Activated CD8-positive, alpha-beta memory T cell treated with anti-CD3 and anti-CD28 coated beads, Interleukin-2, amount 50 U/mL, for 24 hours (primary cell): Measurements from ENCODE around the gene OR11H7.
"Not testable (repeated sequence)": the region's sequence is repeated elsewhere in the genome, so short reads cannot be mapped to it uniquely, and the experiment has no call there.

ENCODE experiments used
- DNase-seq: peaks from one replicate; pipeline ENCODE4 v3.0.0-alpha.2; 2020; ENCODE audit errors: extremely low read depth

OR11H7 gene

DNA sequence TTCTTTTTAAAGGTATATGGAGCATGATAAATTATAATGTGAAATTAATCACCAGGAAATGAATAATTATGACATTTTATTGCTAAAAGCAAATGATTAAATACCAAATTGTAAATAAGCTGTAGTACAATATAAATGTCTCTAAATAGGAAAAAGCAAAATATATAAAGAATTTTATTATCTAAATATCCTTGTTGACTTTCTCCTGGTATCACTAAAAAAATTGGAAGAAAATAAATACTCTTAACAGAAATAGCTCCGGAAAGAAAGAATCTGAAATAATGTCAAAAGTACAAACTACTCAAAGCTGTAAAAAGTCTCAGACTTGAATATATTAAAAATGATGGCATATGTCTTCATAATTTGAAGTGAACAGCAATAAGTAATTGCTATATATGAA lies at the start of gene OR11H7:
Gene OR11H7 (plus strand): TSS at position 301 of the 400 bp plus-strand sequence.
- DNase-seq = no peak

DNA sequence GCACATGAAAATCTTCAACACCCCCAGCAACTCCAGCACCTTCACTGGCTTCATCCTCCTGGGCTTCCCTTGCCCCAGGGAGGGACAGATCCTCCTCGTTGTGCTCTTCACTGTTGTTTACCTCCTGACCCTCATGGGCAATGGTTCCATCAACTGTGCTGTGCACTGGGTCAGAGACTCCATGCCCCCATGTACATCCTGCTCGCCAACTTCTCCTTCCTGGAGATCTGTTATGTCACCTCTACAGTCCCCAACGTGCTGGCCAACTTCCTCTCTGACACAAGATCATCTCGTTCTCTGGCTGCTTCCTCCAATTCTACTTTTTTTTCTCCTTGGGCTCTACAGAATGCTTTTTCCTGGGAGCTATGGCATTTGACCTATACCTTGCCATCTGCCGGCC lies 49.6 kb upstream of the OR11H7 start:
- no peak for DNase-seq

DNA sequence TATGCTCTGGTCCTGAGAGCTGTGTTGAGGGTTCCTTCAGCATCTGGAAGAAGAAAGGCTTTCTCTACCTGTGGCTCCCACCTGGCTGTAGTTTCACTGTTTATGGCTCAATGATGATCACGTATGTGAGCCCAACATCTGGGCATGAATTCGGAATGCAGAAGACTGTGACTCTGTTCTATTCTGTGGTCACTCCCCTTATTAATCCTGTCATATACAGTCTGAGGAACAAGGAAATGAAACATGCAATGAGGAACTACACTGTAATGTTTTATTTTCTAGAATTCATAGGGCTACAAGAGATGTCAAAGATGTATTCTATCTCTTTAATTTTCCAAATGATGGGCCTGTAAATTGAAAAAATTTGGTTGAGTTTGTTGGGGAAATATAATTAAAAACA lies 48.9 kb upstream of the OR11H7 start:
- DNase-seq = no peak

DNA sequence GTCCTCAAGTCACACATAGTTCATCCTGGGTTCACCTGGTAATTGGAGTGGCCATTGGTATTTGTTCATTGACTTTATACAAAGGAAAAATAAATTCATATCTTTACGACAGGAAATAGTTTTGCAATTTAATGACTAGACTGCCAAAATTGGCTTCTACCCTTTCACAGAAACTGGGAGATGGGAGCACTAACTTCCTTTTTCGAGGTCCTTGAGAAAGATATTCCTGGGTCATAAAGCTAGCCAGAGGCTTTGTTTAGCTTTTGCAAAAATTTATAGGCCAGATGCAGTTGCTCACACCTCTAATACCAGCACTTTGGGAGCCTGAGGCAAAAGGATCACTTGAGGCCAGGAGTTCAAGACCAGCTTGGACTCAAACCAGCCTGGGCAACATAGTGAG lies 48.3 kb upstream of the OR11H7 start:
- no peak for DNase-seq

DNA sequence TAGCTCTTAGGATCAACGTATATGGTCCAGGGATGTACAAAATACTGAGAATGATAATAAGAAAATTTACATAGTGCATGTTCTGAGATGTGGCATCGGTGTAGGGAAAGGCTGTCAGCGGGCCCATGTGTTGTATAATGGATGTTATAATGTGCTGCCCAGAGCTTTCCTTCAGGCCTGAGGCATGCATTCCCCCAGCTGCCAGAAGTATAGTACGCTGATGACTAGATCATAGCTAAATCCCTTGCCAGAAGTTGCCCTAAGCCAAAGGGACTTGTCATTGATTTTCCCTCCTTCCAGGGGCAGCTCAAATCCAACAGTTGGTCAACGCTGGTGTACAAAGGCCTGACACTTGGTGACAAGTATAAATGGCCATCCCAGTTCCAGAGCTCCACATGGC lies 44.6 kb upstream of the OR11H7 start:
- no peak for DNase-seq

DNA sequence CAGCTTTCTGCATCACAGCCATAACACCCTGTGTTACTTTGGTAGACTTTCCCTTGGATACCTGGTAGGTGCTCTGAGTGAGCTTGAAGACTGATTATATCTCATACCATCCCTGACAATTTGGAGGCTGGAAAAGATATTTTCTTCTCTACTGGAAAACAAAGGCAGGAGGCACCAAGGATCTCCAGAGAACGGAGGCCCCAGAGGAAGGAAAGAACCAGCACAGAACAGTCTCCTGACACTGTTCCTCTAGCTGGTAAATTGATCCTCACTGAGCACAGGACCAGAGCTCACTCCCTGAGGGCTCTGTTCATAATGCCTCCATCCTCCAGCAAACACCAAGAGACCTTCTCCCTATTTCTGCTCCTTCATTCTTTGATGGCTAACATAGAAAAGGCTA lies 38.2 kb upstream of the OR11H7 start, which contains the start of gene OR11G2:
Gene OR11G2 (plus strand): TSS at position 301 of the 400 bp plus-strand sequence. CDS start 6,542 bp downstream, outside the sequence.
- DNase-seq = no peak

DNA sequence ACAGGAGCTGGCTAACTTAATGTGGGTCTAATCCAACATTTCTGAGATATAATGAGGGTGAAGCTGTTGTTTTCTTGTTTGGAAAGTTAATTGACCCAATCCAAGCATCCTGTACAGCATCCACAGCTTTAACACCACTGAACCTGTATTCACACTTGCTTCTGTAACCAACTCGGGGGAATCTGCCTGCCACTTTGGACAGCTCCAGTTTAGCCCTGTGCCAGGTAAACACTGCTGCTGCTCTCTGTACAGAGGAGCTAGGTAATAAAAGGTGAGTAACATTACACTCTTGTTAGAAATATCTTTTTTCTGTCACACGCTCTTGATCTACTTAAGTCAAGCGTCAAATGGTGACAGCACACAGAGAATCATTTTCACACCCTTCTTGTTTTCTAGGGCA lies 37.4 kb upstream of the OR11H7 start:
- DNase-seq = no peak

DNA sequence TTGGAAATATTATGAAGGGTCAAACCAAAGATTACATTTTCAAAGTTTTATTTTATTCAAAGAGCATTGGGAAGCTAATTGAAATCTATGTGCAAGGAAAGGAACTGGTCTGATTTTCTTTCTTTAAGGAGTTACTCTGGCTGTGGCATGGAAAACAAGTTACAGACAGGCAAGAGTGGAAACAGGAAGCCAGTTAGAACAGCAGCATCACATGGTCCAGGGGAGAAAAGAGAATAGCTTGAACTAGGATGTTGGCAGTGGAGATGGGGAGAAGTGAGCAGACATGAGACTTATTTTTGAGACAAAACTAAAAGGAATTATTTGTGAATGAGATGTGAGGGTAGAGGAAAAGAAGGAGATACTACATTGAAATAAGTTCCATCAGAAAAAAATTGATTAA lies 34.7 kb upstream of the OR11H7 start:
- no peak for DNase-seq

DNA sequence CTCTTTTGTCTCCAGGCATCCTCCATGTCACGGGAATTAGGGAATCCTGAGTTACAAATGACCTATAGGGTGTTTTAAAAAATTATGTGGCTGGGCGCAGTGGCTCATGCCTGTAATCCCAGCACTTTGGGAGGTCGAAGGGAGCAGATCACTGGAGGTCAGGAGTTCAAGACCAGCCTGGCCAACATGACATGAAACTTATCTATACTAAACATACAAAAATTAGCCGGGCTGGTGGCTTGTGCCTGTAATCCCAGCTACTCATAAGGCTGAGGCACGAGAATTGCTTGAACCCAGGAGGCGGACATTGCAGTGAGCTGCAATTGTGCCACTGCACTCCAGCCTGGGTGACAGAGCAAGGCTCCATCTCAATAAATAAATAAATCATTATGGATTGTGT lies 33.6 kb upstream of the OR11H7 start:
- DNase-seq = not testable (repeated sequence)

DNA sequence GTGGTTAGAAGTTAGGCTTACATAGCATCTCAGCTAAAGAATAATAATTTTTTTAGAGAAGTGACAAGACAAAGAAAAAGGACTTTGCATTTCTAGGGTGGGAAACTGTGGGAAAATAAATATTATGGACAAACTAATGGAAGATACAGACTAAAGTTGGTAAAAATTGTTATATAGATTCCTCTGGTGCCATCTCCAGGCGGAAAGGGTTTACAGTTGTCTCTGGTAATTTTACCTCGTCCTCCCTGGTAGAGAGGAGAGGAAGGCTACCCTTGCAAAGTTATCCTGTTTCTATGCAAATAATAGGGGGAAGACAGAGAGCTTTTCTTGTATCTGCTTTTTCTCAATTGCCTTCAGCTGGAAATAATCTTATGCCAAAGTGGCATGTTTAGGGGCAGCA lies 32.9 kb upstream of the OR11H7 start:
- DNase-seq = no peak

DNA sequence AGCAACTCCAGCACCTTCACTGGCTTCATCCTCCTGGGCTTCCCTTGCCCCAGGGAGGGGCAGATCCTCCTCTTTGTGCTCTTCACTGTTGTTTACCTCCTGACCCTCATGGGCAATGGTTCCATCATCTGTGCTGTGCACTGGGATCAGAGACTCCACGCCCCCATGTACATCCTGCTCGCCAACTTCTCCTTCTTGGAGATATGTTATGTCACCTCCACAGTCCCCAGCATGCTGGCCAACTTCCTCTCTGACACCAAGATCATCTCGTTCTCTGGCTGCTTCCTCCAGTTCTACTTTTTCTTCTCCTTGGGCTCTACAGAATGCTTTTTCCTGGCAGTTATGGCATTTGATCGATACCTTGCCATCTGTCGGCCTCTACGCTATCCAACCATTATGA lies 31.3 kb upstream of the OR11H7 start:
- no peak for DNase-seq

DNA sequence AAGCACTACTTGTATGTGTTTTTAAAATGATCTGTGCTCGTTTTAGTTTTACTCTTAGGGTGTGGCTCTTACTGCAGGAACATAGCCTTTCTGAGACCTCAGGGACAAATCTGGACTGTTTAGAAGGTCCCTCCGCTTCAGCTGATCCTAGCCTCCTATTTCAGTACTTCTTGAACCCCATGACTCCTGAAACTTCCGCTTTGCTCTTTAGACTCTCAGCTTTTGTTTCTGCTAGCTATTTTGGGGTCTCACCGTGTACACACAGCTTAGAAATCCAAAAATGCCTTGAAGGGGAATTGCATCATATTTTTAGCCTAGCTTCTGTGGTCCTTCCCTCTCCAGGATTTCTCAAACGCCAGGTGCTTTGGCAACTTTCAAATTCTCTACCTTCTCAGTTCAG lies 29.8 kb upstream of the OR11H7 start:
- no peak for DNase-seq

DNA sequence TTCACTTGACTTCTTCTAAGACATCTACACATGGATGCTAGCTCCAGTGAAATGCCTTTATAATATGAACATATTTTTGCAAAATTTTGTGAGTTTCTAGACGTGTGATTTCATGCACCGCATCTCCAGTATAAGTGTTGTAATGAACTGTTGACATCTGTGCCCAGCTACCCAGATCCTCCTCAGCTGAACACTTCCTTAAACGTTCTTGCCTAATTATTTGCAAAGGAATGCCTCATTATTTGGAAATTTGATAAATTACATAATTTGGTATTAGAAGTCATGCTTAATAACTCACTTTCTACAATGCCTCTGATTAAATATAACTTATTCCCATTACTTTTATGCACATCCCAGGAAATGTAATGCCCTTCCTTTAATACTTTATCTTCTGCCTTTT lies 24.1 kb upstream of the OR11H7 start:
- no peak for DNase-seq

DNA sequence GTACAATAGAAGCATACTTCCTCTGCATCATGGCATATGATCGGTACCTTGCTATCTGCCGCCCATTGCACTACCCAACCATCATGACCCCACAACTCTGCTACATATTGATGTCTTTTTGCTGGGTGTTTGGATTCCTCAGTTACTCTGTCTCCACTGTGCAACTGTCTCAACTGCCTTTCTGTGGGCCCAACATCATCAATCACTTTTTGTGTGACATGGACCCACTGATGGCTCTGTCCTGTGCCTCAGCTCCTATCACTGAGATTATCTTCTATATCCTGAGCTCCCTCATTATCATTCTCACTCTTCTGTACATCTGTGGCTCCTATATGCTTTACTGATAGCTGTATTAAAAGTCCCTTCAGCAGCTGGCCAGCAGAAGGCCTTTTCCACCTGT lies 19.2 kb upstream of the OR11H7 start:
- DNase-seq = no peak

DNA sequence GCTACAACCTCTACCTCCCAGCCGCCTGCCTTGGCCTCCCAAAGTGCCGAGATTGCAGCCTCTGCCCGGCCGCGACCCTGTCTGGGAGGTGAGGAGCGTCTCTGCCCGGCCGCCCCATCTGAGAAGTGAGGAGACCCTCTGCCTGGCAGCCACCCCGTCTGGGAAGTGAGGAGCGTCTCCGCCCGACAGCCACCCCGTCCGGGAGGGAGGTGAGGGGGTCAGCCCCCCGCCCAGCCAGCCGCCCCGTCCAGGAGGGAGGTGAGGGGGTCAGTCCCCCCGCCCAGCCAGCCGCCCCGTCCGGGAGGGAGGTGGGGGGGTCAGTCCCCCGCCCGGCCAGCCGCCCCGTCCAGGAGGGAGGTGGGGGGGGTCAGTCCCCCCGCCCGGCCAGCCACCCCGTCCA lies 16.4 kb upstream of the OR11H7 start:
- DNase-seq = not testable (repeated sequence)

DNA sequence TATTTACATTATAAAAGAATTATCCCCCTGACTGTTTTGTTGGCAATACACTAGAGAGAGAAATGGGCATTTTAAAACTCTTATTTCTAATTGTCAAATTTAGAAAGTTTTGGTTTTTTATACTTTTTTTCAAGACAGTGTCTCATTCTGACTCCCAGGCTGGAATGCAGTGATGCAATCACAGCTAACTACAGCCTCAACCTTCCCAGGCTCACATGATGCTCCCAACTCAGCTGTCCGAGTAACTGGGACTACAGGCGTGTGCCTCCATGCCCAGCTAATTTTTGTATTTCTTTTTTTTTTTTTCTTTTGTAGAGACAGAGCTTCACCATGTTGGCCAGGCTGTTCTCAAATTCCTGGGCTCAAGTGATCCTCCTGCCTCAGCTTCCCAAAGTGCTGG lies 13.6 kb upstream of the OR11H7 start:
- DNase-seq = no peak

DNA sequence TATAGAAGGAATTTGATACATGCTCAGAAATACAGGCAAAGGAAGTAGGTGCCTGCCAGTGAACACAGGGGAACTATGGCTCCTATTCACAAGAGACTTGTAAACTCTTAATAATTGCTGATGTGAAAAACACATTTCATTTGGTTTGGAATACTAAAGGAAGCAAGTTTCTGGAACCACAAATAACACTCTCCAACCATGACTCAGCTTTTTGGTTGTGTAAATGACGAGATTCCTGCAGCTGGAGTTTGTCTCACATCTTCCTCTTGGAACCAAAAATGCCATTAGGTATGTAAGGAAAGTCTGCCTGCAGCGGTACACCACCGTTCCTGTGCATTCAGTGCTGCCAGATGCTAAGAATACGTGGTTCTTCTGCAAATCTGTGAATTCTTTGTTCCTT lies 9.7 kb upstream of the OR11H7 start:
- no peak for DNase-seq

DNA sequence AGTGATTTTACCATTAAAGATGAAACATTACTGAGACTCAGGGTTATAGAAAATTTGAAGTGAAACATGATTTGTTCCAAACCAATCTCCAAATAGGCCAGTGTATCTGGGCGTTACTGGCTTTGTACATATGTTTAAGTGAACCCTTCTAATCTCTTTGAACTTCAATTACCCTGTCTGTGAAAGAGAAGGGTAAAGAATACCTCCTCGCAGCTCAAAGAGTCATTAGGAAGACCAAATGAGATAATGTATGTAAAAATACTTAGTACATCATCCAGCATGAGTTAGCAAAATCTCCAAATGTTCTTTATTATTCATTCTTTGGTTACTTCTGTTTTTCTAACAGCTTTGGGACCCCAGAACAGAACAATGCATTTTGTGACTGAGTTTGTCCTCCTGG lies 5.4 kb upstream of the OR11H7 start, which contains the start of gene OR11H6:
Gene OR11H6 (plus strand): TSS at position 301 of the 400 bp plus-strand sequence. CDS start 0 bp downstream, at position 301.
- no peak for DNase-seq

DNA sequence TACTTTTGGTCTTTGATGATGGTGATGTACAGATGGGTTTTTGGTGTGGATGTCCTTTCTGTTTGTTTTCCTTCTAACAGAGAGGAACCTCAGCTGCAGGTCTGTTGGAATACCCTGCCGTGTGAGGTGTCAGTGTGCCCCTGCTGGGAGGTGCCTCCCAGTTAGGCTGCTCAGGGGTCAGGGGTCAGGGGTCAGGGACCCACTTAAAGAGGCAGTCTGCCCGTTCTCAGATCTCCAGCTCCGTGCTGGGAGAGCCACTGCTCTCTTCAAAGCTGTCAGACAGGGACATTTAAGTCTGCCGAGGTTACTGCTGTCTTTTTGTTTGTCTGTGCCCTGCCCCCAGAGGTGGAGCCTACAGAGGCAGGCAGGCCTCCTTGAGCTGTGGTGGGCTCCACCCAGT lies 6.6 kb downstream of the OR11H7 start:
- DNase-seq = not testable (repeated sequence)

DNA sequence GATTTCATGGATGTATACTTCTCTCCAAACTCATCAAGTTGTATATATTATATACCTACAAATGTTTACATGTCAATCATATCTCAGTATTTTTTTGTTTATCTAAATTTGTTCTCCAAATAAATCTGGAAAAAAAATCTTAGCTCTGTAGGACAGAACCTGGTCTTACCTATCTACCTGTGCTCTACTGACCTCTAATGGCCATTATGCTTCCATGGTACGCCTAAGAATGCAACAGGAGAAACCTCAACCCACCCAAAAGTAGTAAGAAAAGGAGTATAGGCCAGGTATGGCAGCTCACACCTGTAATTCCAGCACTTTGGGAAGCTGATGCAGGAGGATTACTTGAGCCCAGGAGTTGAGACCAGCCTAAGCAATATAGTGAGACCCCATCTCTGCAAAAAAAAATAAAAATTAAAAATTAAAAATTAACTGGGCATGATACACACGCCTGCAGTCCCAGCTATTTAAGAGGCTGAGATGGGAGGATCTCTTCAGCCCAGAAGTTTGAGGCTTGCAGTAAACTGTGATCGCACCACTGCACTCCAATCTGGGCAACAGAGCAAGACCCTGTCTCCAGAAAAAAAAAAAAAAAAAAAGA lies 19.0 kb downstream of the OR11H7 start:
- DNase-seq = no peak

DNA sequence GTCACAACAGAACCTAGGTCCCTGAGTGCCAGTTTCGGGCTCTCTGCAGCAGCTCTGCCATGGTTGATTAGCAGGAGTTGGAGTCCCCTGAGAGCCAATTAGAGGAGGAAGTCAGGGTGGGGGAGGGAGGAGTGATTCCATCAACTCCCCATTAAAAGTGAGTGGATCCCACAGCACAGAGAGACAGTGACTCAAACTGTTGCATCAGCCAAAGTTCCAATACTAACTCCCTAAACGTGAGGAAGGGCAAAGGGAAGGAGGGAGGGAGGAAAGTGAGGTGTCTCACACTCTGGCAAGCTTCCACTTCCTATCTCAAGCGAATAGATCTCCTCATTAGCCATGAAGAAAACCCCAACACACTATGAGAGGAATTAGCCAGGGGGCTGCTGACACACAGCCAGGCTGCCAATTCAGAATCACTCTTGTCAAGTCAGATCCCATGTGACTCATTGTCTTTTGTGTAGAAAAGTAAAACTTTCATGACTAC lies 33.9 kb downstream of the OR11H7 start:
- no peak for DNase-seq

DNA sequence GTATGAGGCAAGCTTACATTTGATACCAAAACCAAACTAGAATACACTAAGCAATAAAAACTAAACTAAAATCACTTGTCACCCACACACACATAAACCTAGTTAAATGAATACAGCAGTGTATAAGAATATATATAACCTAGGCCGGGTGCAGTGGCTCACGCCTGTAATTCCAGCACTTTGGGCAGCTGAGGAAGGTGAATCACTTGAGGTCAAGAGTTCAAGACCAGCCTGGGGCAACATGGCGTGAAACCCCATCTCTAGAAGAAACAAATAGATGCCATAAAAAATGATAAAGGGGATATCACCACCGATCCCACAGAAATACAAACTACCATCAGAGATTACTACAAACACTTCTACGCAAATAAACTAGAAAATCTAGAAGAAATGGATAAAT lies 35.6 kb downstream of the OR11H7 start:
- not testable (repeated sequence) for DNase-seq

DNA sequence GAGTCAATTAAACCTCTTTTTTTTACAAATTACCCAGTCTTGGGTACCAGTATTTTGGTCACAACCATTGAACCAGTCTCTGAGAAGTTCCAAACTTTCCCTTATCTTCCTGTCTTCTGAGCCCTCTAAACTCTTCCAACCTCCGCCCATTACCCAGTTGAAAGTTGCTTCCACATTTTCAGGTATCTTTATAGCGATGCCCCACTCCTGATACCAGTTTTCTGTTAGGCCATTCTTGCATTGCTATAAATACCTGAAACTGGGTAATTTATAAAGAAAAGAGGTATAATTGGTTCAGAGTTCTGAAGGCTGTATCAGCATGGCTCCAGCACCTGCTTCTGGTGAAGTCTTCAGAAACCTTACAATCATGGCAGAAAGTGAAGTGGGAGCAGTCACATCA lies 45.3 kb downstream of the OR11H7 start:
- DNase-seq = no peak

DNA sequence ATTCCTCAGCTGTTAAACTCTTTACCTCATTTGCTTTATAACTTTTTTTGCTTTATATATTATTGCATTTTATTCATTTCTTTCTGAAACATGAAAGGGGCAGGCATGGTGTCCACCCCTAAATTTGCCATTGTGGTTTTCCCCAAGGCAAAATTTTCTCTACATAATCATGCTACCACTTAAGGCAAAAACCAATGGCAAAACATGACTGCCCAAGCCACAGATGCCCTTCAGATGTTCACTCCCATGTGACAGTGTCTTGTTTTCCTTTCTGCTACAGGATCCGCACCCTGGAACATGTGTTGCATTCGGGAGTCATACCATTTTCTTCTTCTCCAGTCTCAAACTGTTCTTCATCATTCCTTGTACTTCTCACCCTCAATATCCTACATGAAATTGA lies 48.6 kb downstream of the OR11H7 start:
- DNase-seq = no peak
